GM23248 (cell line): Measurements from ENCODE around the gene TNIK. TPM values are rescaled to one million over a fixed set of nuclear protein-coding genes. Genes with fewer than 3 reads are reported as not detected.

ENCODE experiments used
- DNase-seq: peaks from one replicate; pipeline ENCODE4 v3.0.0-alpha.2; 2015
- H2AFZ ChIP-seq: fragments of 200-600 bp; sonication (generic); 2 replicates; pipeline ENCODE4 v1.6.1; 2016; ENCODE audit warnings: antibody characterized with exemption
- H3F3A ChIP-seq: fragments of 200-600 bp; sonication (generic); 2 replicates; pipeline ENCODE4 v1.6.1; 2016; ENCODE audit warnings: mild to moderate bottlenecking, antibody characterized with exemption, mixed run types; ENCODE audit not compliant: insufficient read depth
- H3K27ac ChIP-seq: fragments of 200-600 bp; sonication (generic); 2 replicates; pipeline ENCODE4 v1.5.1; 2016; ENCODE audit warnings: mild to moderate bottlenecking
- H3K27me3 ChIP-seq: fragments of 200-600 bp; sonication (generic); replicated peaks from 2 replicates; pipeline ENCODE4 v1.6.1; 2016; ENCODE audit warnings: mild to moderate bottlenecking; ENCODE audit not compliant: insufficient read depth
- H3K36me3 ChIP-seq: fragments of 200-600 bp; sonication (generic); 2 replicates; pipeline ENCODE4 v1.6.1; 2016; ENCODE audit warnings: low read depth, mild to moderate bottlenecking
- H3K4me1 ChIP-seq: fragments of 200-600 bp; sonication (generic); 2 replicates; pipeline ENCODE4 v1.6.1; 2016; ENCODE audit warnings: mild to moderate bottlenecking; ENCODE audit not compliant: insufficient read depth
- H3K4me2 ChIP-seq: fragments of 200-600 bp; sonication (generic); one replicate; pipeline ENCODE4 v1.6.1; 2016; ENCODE audit warnings: mild to moderate bottlenecking; ENCODE audit not compliant: unreplicated experiment
- H3K4me3 ChIP-seq: fragments of 200-600 bp; sonication (generic); 2 replicates; pipeline ENCODE4 v1.5.1; 2016; ENCODE audit warnings: mild to moderate bottlenecking
- H3K79me2 ChIP-seq: fragments of 200-600 bp; sonication (generic); 2 replicates; pipeline ENCODE4 v1.6.1; 2016; ENCODE audit warnings: mild to moderate bottlenecking; ENCODE audit not compliant: insufficient read depth
- H3K9ac ChIP-seq: fragments of 200-600 bp; sonication (generic); 2 replicates; pipeline ENCODE4 v1.6.1; 2016; ENCODE audit warnings: mild to moderate bottlenecking
- H3K9me2 ChIP-seq: fragments of 200-600 bp; sonication (generic); 2 replicates; pipeline ENCODE4 v1.6.1; 2016; ENCODE audit warnings: mixed run types, mild to moderate bottlenecking, moderate library complexity; ENCODE audit not compliant: insufficient read depth
- H3K9me3 ChIP-seq: fragments of 200-600 bp; sonication (generic); one replicate; pipeline ENCODE4 v1.6.1; 2017; ENCODE audit warnings: low read depth
- H4K20me1 ChIP-seq: fragments of 200-600 bp; sonication (generic); 2 replicates; pipeline ENCODE4 v1.6.0; 2016; ENCODE audit not compliant: insufficient read depth
- EZH2 ChIP-seq: fragments of 200-600 bp; sonication (generic); IDR thresholded peaks from 2 replicates; pipeline ENCODE4 v1.6.1; 2018; ENCODE audit warnings: antibody characterized with exemption, mild to moderate bottlenecking; ENCODE audit not compliant: insufficient read depth, poor library complexity, severe bottlenecking
- EZH2phosphoT487 ChIP-seq: fragments of 200-600 bp; sonication (generic); IDR thresholded peaks from 2 replicates; pipeline ENCODE4 v1.6.1; 2018; ENCODE audit warnings: antibody characterized with exemption, moderate library complexity, mild to moderate bottlenecking, low read depth; ENCODE audit not compliant: insufficient read depth
- WGBS, 2 experiments: methylation state at CpG; one replicate each; pipeline ENCODE4 v1.1.6; 2015 to 2017; ENCODE audit warnings: low lambda C conversion rate in 2 of 2, low coverage in 1 of 2; ENCODE audit errors: missing lambda C conversion rate in 2 of 2; 5-methylcytosine and 5-hydroxymethylcytosine counted together
- in situ Hi-C: fragments of 300-500 bp; cut with MboI; formaldehyde crosslinking; loops from 2 replicates; pipeline ENCODE4 v1.15.0; 2020
- polyA plus RNA-seq: library from polyadenylated mRNA; unstranded; fragments of >200 nt; fragmentation: Nextera tagmentation; extraction: Ambion mirVana; gene quantifications from 2 replicates; pipeline ENCODE4 v1.2.1, GENCODE V29; 2016
- total RNA-seq: library from RNA; depleted of rRNA; stranded (reverse); fragments of >200 nt; shearing (Covaris generic); gene quantifications from 2 replicates; pipeline ENCODE4 v1.2.3, GENCODE V29; 2014

Gene TNIK
- total and polyA plus RNA-seq, 2 experiments from 2014 or later: 0.80 to 2.3 TPM

GRCh38 chr3:171269542-171269941 is 190.7 kb downstream of the TNIK start:
- no peak overlapping the region for H3K4me3 ChIP-seq
- H4K20me1 ChIP-seq: no peaks in the 10 kb centered on the region
- no peak for DNase-seq
- no peak for TF ChIP-seq EZH2
- no peak for TF ChIP-seq EZH2phosphoT487
- no peaks in the 10 kb centered on the region for H3K9me2 ChIP-seq
- no peaks in the 10 kb centered on the region for H3K36me3 ChIP-seq
- H3K27me3 ChIP-seq: no peaks in the 10 kb centered on the region
- no peaks in the 10 kb centered on the region for H3K79me2 ChIP-seq
- no peaks in the 10 kb centered on the region for H3F3A ChIP-seq
- no peak overlapping the region for H3K9ac ChIP-seq
- H3K4me2 ChIP-seq: peak overlapping the region; percentile 14
- in situ Hi-C loops: no loop called here
- H2AFZ ChIP-seq: peak overlapping the region; percentile 20; the same call in 1 of the 2 replicates
- no peak overlapping the region for H3K27ac ChIP-seq
- H3K9me3 ChIP-seq: no peaks in the 10 kb centered on the region
- H3K4me1 ChIP-seq: 0 out of 2 replicates have a peak, but pooled peaks cover 3% of the 10 kb centered on the region

- Histone ChIP-seq H3K4me2 (no peak overlapping the region), H3K36me3 (no peaks in the 10 kb centered on the region), H3K9me3 (no peaks in the 10 kb centered on the region), H3K27me3 (no peaks in the 10 kb centered on the region), H3F3A (no peaks in the 10 kb centered on the region), H3K4me1 (0 out of 2 replicates have a peak, but pooled peaks cover 3% of the 10 kb centered on the region), H2AFZ (no peak overlapping the region), H4K20me1 (no peaks in the 10 kb centered on the region), H3K79me2 (no peaks in the 10 kb centered on the region), H3K27ac (no peak overlapping the region), H3K9me2 (no peaks in the 10 kb centered on the region), H3K9ac (no peak overlapping the region), H3K4me3 (no peak overlapping the region)
- TF ChIP-seq EZH2phosphoT487: no peak
- TF ChIP-seq EZH2: no peak
- in situ Hi-C loops: no loop called here
- WGBS, 2 experiments: 19 to 33% methylated on average over 1 of the region's 1 CpG
- no peak for DNase-seq
Observed at GRCh38 chr3:171268677-171269076, 191.5 kb downstream of the TNIK start.

DNA sequence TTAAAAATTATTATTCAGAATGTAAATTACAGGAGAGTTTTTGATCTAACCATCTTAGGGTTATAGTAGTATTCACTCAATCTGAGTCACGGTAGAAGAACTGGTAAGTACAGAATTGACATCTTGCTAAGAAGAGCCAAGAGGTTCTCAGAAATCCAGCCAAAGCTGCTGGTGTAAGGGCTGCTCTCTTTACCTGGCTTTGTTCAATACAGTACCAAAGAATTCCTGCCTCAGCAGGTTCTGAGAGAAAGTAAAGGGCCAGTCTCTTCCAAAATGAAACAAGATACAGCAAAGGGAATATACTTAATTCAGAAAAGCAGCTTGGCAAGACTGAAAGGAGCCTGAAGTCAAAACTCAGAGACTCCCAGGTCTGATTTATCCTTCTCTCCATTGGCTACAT is 193.1 kb downstream of the TNIK start:
- WGBS, 2 experiments: 24 to 42% methylated on average over 1 of the region's 1 CpG
- no peak overlapping the region for H3K4me2 ChIP-seq
- H3K27ac ChIP-seq: no peak overlapping the region
- H3F3A ChIP-seq: no peaks in the 10 kb centered on the region
- no peaks in the 10 kb centered on the region for H3K27me3 ChIP-seq
- no peaks in the 10 kb centered on the region for H3K36me3 ChIP-seq
- H4K20me1 ChIP-seq: no peaks in the 10 kb centered on the region
- no peaks in the 10 kb centered on the region for H3K79me2 ChIP-seq
- in situ Hi-C loops: no loop called here
- H3K4me1 ChIP-seq: peaks cover 9% of the 10 kb centered on the region
- H3K9me3 ChIP-seq: no peaks in the 10 kb centered on the region
- no peak overlapping the region for H3K4me3 ChIP-seq
- no peaks in the 10 kb centered on the region for H3K9me2 ChIP-seq
- no peak overlapping the region for H2AFZ ChIP-seq
- no peak overlapping the region for H3K9ac ChIP-seq
- TF ChIP-seq EZH2phosphoT487 (no peak), EZH2 (no peak)
- no peak for DNase-seq

DNA sequence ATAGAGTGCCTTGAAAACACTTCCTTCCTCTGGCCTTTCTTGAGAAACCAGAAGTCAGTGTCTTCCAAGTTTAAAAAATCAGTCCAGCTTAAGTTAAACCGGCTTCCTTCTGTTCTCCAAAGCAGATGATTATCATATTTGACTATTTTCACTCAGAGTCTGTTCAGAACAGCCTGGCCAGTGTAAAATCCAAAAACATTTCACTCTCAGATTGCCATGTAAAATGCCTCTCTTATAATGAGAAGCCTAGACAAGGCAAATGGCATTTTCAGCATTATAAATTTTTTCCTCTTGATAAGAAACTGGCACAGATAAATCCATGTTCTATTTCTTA is 193.5 kb downstream of the TNIK start:
- in situ Hi-C loops: no loop called here

More for the DNA sequence above, 193.5 kb downstream of the TNIK start:
- H3K79me2 ChIP-seq: no peaks in the 10 kb centered on the region
- no peak overlapping the region for H3K4me3 ChIP-seq
- H3K27ac ChIP-seq: no peak overlapping the region
- TF ChIP-seq EZH2phosphoT487 (no peak), EZH2 (no peak)
- no peaks in the 10 kb centered on the region for H4K20me1 ChIP-seq
- no peak overlapping the region for H2AFZ ChIP-seq
- no peaks in the 10 kb centered on the region for H3K36me3 ChIP-seq
- no peak overlapping the region for H3K4me2 ChIP-seq
- H3K4me1 ChIP-seq: peaks cover 13% of the 10 kb centered on the region
- WGBS, 2 experiments: 30 to 47% methylated on average over 1 of the region's 1 CpG
- H3K9ac ChIP-seq: no peak overlapping the region
- H3K27me3 ChIP-seq: no peaks in the 10 kb centered on the region
- no peaks in the 10 kb centered on the region for H3F3A ChIP-seq
- H3K9me3 ChIP-seq: no peaks in the 10 kb centered on the region
- no peak for DNase-seq
- H3K9me2 ChIP-seq: no peaks in the 10 kb centered on the region
